WERI-Rb-1 (cell line): ENCODE results near the gene BRSK1.

Experiments used
- DNase-seq: peaks from one replicate; pipeline ENCODE4 v3.0.0-alpha.2; 2020
- H3K27ac ChIP-seq: fragments of 250-450 bp; sonication (Bioruptor Pico); 2 replicates; pipeline ENCODE4 v1.5.1; 2020; ENCODE audit warnings: mild to moderate bottlenecking, moderate library complexity
- H3K27me3 ChIP-seq: fragments of 250-450 bp; sonication (Bioruptor Pico); 2 replicates; pipeline ENCODE4 v1.5.1; 2021; ENCODE audit warnings: mild to moderate bottlenecking, low read depth, moderate library complexity; ENCODE audit not compliant: insufficient read depth, severe bottlenecking
- H3K36me3 ChIP-seq: fragments of 250-450 bp; sonication (Bioruptor Pico); 2 replicates; pipeline ENCODE4 v1.5.1; 2020; ENCODE audit warnings: mild to moderate bottlenecking, moderate library complexity
- H3K4me3 ChIP-seq: 2 replicates; pipeline ENCODE4 v1.5.1; 2011; ENCODE audit warnings: low read depth, mild to moderate bottlenecking, control low read depth, low read length
- H3K9me3 ChIP-seq: fragments of 250-450 bp; sonication (Bioruptor Pico); 2 replicates; pipeline ENCODE4 v1.5.1; 2021; ENCODE audit warnings: mild to moderate bottlenecking, moderate library complexity; ENCODE audit not compliant: severe bottlenecking
- TF ChIP-seq, protein P1 (sequence below): IDR thresholded peaks from 2 replicates; pipeline ENCODE4 v1.5.1; 2011; ENCODE audit warnings: low read depth, mild to moderate bottlenecking, control low read depth, inconsistent platforms, low read length

Gene BRSK1

DNA sequence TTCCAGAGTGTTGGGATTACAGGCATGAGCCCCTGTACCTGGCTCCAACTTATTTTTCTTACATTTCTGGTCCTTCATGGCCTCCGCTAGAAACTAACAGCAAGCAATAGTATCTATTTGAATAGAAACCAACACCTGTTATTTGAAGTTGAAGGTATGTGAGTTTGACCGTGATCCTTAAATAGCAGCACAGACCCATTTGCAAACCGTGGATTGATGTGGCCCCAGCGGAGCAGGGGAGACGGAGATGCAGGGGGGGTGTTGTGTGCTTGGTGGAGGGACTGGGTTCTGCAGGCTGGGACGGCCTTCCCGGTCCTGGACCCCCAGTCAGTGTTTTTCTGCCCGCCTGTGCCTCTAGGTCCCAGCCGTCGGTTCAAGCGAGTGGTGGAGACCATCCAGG, 24.5 kb downstream of the BRSK1 start:
- TF ChIP-seq, protein P1, sequence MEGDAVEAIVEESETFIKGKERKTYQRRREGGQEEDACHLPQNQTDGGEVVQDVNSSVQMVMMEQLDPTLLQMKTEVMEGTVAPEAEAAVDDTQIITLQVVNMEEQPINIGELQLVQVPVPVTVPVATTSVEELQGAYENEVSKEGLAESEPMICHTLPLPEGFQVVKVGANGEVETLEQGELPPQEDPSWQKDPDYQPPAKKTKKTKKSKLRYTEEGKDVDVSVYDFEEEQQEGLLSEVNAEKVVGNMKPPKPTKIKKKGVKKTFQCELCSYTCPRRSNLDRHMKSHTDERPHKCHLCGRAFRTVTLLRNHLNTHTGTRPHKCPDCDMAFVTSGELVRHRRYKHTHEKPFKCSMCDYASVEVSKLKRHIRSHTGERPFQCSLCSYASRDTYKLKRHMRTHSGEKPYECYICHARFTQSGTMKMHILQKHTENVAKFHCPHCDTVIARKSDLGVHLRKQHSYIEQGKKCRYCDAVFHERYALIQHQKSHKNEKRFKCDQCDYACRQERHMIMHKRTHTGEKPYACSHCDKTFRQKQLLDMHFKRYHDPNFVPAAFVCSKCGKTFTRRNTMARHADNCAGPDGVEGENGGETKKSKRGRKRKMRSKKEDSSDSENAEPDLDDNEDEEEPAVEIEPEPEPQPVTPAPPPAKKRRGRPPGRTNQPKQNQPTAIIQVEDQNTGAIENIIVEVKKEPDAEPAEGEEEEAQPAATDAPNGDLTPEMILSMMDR = no peak
- no peaks in the 10 kb centered on the region for H3K9me3 ChIP-seq
- peaks cover 48% of the 10 kb centered on the region for H3K36me3 ChIP-seq
- H3K27ac ChIP-seq = no peak overlapping the region
- H3K4me3 ChIP-seq = no peak overlapping the region
- H3K27me3 ChIP-seq = no peaks in the 10 kb centered on the region
- no peak for DNase-seq

DNA sequence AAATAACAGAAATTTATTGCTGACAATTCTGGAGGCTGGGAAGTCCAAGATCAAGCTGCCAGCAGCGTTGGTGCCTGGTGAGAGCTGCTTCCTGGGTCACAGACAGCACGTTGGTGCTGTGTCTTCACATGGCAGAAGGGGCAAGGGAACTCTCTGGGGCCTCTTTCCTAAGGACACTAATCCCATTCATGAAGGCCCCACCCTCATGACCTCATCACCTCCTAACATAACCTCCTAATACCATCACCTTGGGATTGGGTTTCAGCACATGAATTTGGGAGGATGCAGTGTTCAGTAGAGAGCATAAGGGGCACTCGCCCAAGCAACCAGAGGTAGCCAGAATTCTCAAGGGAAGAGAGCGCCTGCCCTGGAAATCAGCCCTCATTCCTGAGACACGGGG, 25.7 kb downstream of the BRSK1 start:
- H3K4me3 ChIP-seq = no peak overlapping the region
- TF ChIP-seq, protein P1 = no peak
- H3K9me3 ChIP-seq = no peaks in the 10 kb centered on the region
- H3K36me3 ChIP-seq = peaks cover 38% of the 10 kb centered on the region
- H3K27me3 ChIP-seq = no peaks in the 10 kb centered on the region
- no peak for DNase-seq
- H3K27ac ChIP-seq = no peak overlapping the region

DNA sequence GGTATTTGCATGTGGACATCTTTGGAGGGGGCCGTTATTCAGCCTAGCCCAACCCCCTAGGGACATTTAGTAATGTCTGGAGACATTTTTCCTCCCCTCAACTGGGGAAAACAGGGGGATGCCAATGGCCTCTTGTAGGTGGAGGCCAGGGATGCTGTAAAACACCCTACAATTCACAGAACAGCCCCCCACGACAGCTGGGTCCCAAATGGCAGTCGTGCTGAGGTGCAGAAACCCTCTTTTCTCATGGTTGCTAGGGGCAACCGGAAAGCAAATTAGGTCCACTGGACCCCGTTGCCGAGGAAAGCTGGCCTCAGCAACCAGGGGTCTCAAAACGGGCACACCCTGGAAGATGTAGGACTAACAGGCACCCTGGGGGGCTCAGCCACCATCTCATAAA, 26.7 kb downstream of the BRSK1 start:
- H3K27ac ChIP-seq = no peak overlapping the region
- no peak overlapping the region for H3K4me3 ChIP-seq
- H3K9me3 ChIP-seq = no peaks in the 10 kb centered on the region
- TF ChIP-seq, protein P1 = no peak
- DNase-seq = no peak
- H3K36me3 ChIP-seq = peaks cover 30% of the 10 kb centered on the region
- H3K27me3 ChIP-seq = no peaks in the 10 kb centered on the region

DNA sequence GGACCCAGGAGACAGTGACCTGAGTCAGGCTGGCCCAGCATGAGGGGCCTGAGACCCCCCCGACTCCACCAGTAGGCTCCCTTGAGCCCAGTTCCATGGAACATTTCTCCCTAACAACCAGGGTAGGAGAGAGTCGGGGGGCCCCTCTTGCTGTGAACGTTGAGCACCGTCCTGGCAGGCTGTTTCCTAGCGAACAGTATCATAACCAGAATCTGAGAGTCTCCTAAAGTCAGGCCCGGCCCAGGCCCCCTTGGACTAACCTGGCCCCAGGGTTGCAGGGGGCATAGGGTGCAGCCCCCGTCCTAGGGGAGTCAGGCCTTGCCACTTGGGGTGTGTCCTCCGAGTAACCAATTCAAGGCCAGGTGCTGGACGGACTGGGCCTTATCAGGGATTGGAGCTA, 27.6 kb downstream of the BRSK1 start:
- Histone ChIP-seq H3K36me3 (peaks cover 21% of the 10 kb centered on the region), H3K4me3 (no peak overlapping the region), H3K9me3 (no peaks in the 10 kb centered on the region), H3K27me3 (no peaks in the 10 kb centered on the region), H3K27ac (no peak overlapping the region)
- TF ChIP-seq, protein P1 = no peak
- no peak for DNase-seq

DNA sequence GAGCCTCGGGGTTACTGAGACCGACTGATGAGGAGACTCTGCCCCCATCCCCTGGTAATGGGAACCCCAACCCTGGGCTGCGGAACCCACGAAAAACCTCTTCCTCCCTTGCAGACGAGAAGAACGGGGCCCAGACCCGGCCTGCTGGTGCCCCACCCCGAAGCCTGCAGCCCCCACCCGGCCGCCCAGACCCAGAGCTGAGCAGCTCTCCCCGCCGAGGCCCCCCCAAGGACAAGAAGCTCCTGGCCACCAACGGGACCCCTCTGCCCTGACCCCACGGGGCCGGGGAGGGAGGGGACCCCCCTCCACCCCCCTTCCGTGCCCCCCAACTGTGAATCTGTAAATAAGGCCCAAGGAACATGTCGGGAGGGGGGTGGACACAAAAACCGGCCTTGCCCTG, 28.0 kb downstream of the BRSK1 start:
- H3K27me3 ChIP-seq = no peaks in the 10 kb centered on the region
- H3K4me3 ChIP-seq = no peak overlapping the region
- no peak overlapping the region for H3K27ac ChIP-seq
- TF ChIP-seq, protein P1 = no peak
- DNase-seq = no peak
- H3K36me3 ChIP-seq = peaks cover 17% of the 10 kb centered on the region
- H3K9me3 ChIP-seq = no peaks in the 10 kb centered on the region
